ENCODE measurements around the gene WBP1L. TPM values are rescaled to one million over a fixed set of nuclear protein-coding genes. Genes with fewer than 3 reads are reported as not detected.

WBP1L gene
- polyA plus RNA-seq, 3 donors, result 24.8 to 43.0 (median 38.3) TPM

- Histone ChIP-seq H3K4me1 (ENCODE audit: control insufficient read depth in 1 of 2, insufficient read depth in 2 of 2, low read length in 2 of 2) (peaks cover 55 to 56% of the 10 kb centered on the region in 2 donors), H3K9me3 (replicated peaks in 1 of 2; ENCODE audit: control insufficient read depth in 1 of 2, insufficient read depth in 1 of 2, low read length in 2 of 2) (no peaks in the 10 kb centered on the region), H3K4me2 (replicated peaks; ENCODE audit: extremely low read depth, low read length, poor library complexity, severe bottlenecking) (peak overlapping the region; percentile 65), H2AFZ (ENCODE audit: insufficient read depth, low read depth, low read length, poor library complexity, severe bottlenecking) (no peak overlapping the region), H3K27ac (ENCODE audit: low read depth in 1 of 2, low read length in 2 of 2) (peak overlapping the region; percentile 68 to 77), H4K20me1 (ENCODE audit: insufficient read depth, low read length) (peaks cover 24% of the 10 kb centered on the region), H3K36me3 (replicated peaks in 1 of 2; ENCODE audit: control insufficient read depth in 1 of 2, insufficient read depth in 2 of 2, low read length in 2 of 2) (peaks cover 0 to 12% of the 10 kb centered on the region in 2 donors), H3K27me3 (ENCODE audit: control insufficient read depth in 2 of 2, insufficient read depth in 2 of 2, low read length in 2 of 2) (no peaks in the 10 kb centered on the region), H3K79me2 (ENCODE audit: insufficient read depth, low read length) (peaks cover 92% of the 10 kb centered on the region), H3K4me3 (replicated peaks in 1 of 3; ENCODE audit: low read depth in 2 of 3, low read length in 3 of 3) (peak overlapping the region in 1 of 3 experiments; percentile 63), H3K9ac (ENCODE audit: insufficient read depth, low read length, poor library complexity, severe bottlenecking) (peak overlapping the region; percentile 29)
- no CpG with 5 or more reads among the region's 2 CpGs for WGBS (ENCODE audit: insufficient coverage)
- peaks cover 0 to 3% (median 0%) of the 10 kb centered on the region in 3 donors for H3K27me3 Mint-ChIP-seq (ENCODE audit: low read depth in 3 of 3)
- TF ChIP-seq CTCF (IDR thresholded peaks at IDR 0.05), result no peak
- intact Hi-C loops (cut with micrococcal nuclease), result no loop called here
- H3K36me3 Mint-ChIP-seq, result peaks cover 19 to 46% of the 10 kb centered on the region in 2 donors
- DNase-seq, result peak; percentile 83 to 95 (median 94)
- peak overlapping the region; percentile 57 to 76 for H3K4me3 Mint-ChIP-seq
- peaks cover 0 to 5% (median 1%) of the 10 kb centered on the region in 7 donors for H3K9me3 Mint-ChIP-seq
- H3K27ac Mint-ChIP-seq, result peak overlapping the region; percentile 83 to 98 (median 95)
- peaks cover 52% of the 10 kb centered on the region for H3K4me1 Mint-ChIP-seq
These were observed 42.1 kb downstream of the WBP1L start for GRCh38 chr10:102785818-102786217.

- Mint-ChIP-seq H3K36me3 (peaks cover 16 to 39% of the 10 kb centered on the region in 2 donors), H3K27ac (peak overlapping the region in 5 of 7 donors; percentile 28 to 71 (median 47)), H3K4me1 (peaks cover 37% of the 10 kb centered on the region), H3K9me3 (peaks cover 0 to 5% (median 0%) of the 10 kb centered on the region in 7 donors), H3K27me3 (ENCODE audit: low read depth in 3 of 3) (peaks cover 0 to 2% (median 0%) of the 10 kb centered on the region in 3 donors), H3K4me3 (no peak overlapping the region)
- H4K20me1 ChIP-seq (ENCODE audit: insufficient read depth, low read length), result no peaks in the 10 kb centered on the region
- H3K4me1 ChIP-seq (ENCODE audit: control insufficient read depth in 1 of 2, insufficient read depth in 2 of 2, low read length in 2 of 2), result peaks cover 32 to 41% of the 10 kb centered on the region in 2 donors
- no peak overlapping the region for H3K27ac ChIP-seq (ENCODE audit: low read depth in 1 of 2, low read length in 2 of 2)
- no peak overlapping the region for H3K4me2 ChIP-seq (replicated peaks; ENCODE audit: extremely low read depth, low read length, poor library complexity, severe bottlenecking)
- H3K4me3 ChIP-seq (replicated peaks in 1 of 3; ENCODE audit: low read depth in 2 of 3, low read length in 3 of 3), result no peak overlapping the region
- peaks cover 0 to 24% of the 10 kb centered on the region in 2 donors for H3K36me3 ChIP-seq (replicated peaks in 1 of 2; ENCODE audit: control insufficient read depth in 1 of 2, insufficient read depth in 2 of 2, low read length in 2 of 2)
- intact Hi-C loops (cut with micrococcal nuclease), result no loop called here
- no peak for TF ChIP-seq CTCF (IDR thresholded peaks at IDR 0.05)
- no peak for DNase-seq
- no peaks in the 10 kb centered on the region for H3K27me3 ChIP-seq (ENCODE audit: control insufficient read depth in 2 of 2, insufficient read depth in 2 of 2, low read length in 2 of 2)
- no peak overlapping the region for H3K9ac ChIP-seq (ENCODE audit: insufficient read depth, low read length, poor library complexity, severe bottlenecking)
- H2AFZ ChIP-seq (ENCODE audit: insufficient read depth, low read depth, low read length, poor library complexity, severe bottlenecking), result no peak overlapping the region
- no peaks in the 10 kb centered on the region for H3K9me3 ChIP-seq (replicated peaks in 1 of 2; ENCODE audit: control insufficient read depth in 1 of 2, insufficient read depth in 1 of 2, low read length in 2 of 2)
- H3K79me2 ChIP-seq (ENCODE audit: insufficient read depth, low read length), result peaks cover 81% of the 10 kb centered on the region
- 94% methylated on average over 3 of the region's 8 CpGs for WGBS (ENCODE audit: insufficient coverage)
These were observed 48.1 kb downstream of the WBP1L start for GRCh38 chr10:102791754-102792395.

All from CD14-positive monocyte (primary cell).